ENCODE results near the gene CCDC149. TPM values are rescaled to one million over a fixed set of nuclear protein-coding genes. Genes with fewer than 3 reads are reported as not detected.

Gene CCDC149
- total and polyA plus RNA-seq, 2 of the 8 experiments (the other 6 are each of a cell fraction or from before 2014, with no cell fraction given) = 2.2 to 5.6 TPM

- H3K56ac ChIP-seq (replicated peaks; ENCODE audit: insufficient read length, low read depth, low read length) = no peak overlapping the region
- no peaks in the 10 kb centered on the region for H3K23me2 ChIP-seq (ENCODE audit: low read depth, low read length)
- 84% methylated on average over 2 of the region's 2 CpGs; no CpG with 5 or more reads in 1 of the 2 experiments for WGBS, 2 experiments (ENCODE audit: extremely low coverage in 1 of 2, insufficient coverage in 1 of 2, insufficient read length in 1 of 2, insufficient replicate concordance in 2 of 2, low coverage in 1 of 2, low lambda C conversion rate in 2 of 2, missing lambda C conversion rate in 1 of 2)
- no peaks in the 10 kb centered on the region for H3K9me3 ChIP-seq (ENCODE audit: insufficient read depth in 2 of 2, low read depth in 1 of 2, low read length in 1 of 2)
- H3K4me2 ChIP-seq (ENCODE audit: insufficient read depth in 1 of 2, low read depth in 2 of 2, low read length in 2 of 2) = no peak overlapping the region
- no peak overlapping the region for H3K14ac ChIP-seq (ENCODE audit: insufficient read length)
- H3K27ac ChIP-seq (ENCODE audit: low read depth, low read length) = no peak overlapping the region
- no peak overlapping the region for H2BK5ac ChIP-seq (ENCODE audit: low read depth, low read length)
- H3K79me1 ChIP-seq (ENCODE audit: low read depth, low read length) = no peaks in the 10 kb centered on the region
- H2BK20ac ChIP-seq (ENCODE audit: low read length) = no peak overlapping the region
- H3K4ac ChIP-seq (replicated peaks; ENCODE audit: insufficient read length, low read depth, low read length) = no peak overlapping the region
- no peak overlapping the region for H4K91ac ChIP-seq (replicated peaks; ENCODE audit: insufficient read length, low read length)
- no peaks in the 10 kb centered on the region for H4K20me1 ChIP-seq (replicated peaks in 1 of 2; ENCODE audit: control insufficient read depth in 1 of 2, insufficient read depth in 2 of 2, low read length in 2 of 2)
- H2BK12ac ChIP-seq (ENCODE audit: low read depth, low read length) = no peak overlapping the region
- no peak overlapping the region for H4K8ac ChIP-seq (ENCODE audit: extremely low read depth, insufficient read depth, low read length)
- no peak overlapping the region for H2BK15ac ChIP-seq (ENCODE audit: low read length)
- no peak overlapping the region for H2AFZ ChIP-seq (ENCODE audit: low read length)
- H3K27me3 ChIP-seq (replicated peaks in 1 of 4; ENCODE audit: control insufficient read depth in 3 of 4, extremely low read depth in 1 of 4, insufficient read depth in 3 of 4, low read length in 3 of 4) = no peaks in the 10 kb centered on the region
- POLR2A ChIA-PET (ENCODE audit: partially characterized antibody) = no interaction called here
- TF ChIP-seq BACH1 (IDR thresholded peaks at IDR 0.05; ENCODE audit: low read length) = peak; percentile 56; the same call in 1 of the 2 replicates
- TF ChIP-seq SRF (IDR thresholded peaks at IDR 0.05; ENCODE audit: low read depth, low read length) = no peak
- no peak overlapping the region for H3K9ac ChIP-seq (replicated peaks in 1 of 4; ENCODE audit: extremely low read depth in 1 of 4, low read depth in 3 of 4, low read length in 3 of 4)
- H3K79me2 ChIP-seq (ENCODE audit: control insufficient read depth in 1 of 2, insufficient read depth in 2 of 2, low read length in 2 of 2) = no peaks in the 10 kb centered on the region
- no peak overlapping the region for H3K18ac ChIP-seq (ENCODE audit: extremely low read depth, low read length)
- H2BK120ac ChIP-seq (replicated peaks; ENCODE audit: low read depth, low read length) = no peak overlapping the region
- H2AK5ac ChIP-seq (ENCODE audit: low read depth, low read length) = no peak overlapping the region
- FAIRE-seq = no peak
- CTCF ChIA-PET (ENCODE audit: partially characterized antibody) = no interaction called here
- peaks cover 0 to 4% (median 2%) of the 10 kb centered on the region in 4 experiments; a peak in 3 of 7 replicates for H3K4me1 ChIP-seq (replicated peaks in 1 of 4; ENCODE audit: control insufficient read depth in 3 of 4, insufficient read depth in 4 of 4, low read length in 3 of 4)
- no peak overlapping the region for H4K5ac ChIP-seq (ENCODE audit: insufficient read length, low read depth, low read length)
- H3K4me3 ChIP-seq (ENCODE audit: extremely low read depth in 1 of 4, insufficient read depth in 2 of 4, low read depth in 3 of 4, low read length in 4 of 4) = no peak overlapping the region
- no peak for DNase-seq (ENCODE audit: low read depth in 1 of 2, low spot score in 2 of 2)
- H3K36me3 ChIP-seq (ENCODE audit: control insufficient read depth in 2 of 4, insufficient read depth in 4 of 4, low read length in 3 of 4) = no peaks in the 10 kb centered on the region
- H3K23ac ChIP-seq (ENCODE audit: insufficient read length) = no peak overlapping the region
These were observed 20.1 kb downstream of the CCDC149 start for GRCh38 chr4:24892778-24893177.
